Medulla oblongata (tissue), 1 donor: ENCODE results near the gene FCRL3.
A peak's percentile ranks its signal among the peaks of the same experiment; 100 is the strongest.

Experiments
- DNase-seq: peaks from one replicate; pipeline ENCODE4 v3.0.0-alpha.2; 2015; ENCODE audit errors: extremely low spot score

Gene FCRL3

GRCh38 chr1:157682710-157683437 is 17.7 kb downstream of the FCRL3 start:
- no peak for DNase-seq

GRCh38 chr1:157678721-157679120 is 21.8 kb downstream of the FCRL3 start:
- no peak for DNase-seq

GRCh38 chr1:157673008-157673407 is 27.6 kb downstream of the FCRL3 start:
- DNase-seq = no peak

- no peak for DNase-seq
These were observed 28.7 kb downstream of the FCRL3 start for GRCh38 chr1:157671895-157672294.

- no peak for DNase-seq
These were observed 40.9 kb downstream of the FCRL3 start for GRCh38 chr1:157659576-157660247.

GRCh38 chr1:157658571-157658970 is 42.0 kb downstream of the FCRL3 start:
- no peak for DNase-seq

GRCh38 chr1:157653494-157653873 is 47.1 kb downstream of the FCRL3 start:
- DNase-seq = no peak

- DNase-seq = peak; percentile 54
These were observed 47.6 kb downstream of the FCRL3 start for GRCh38 chr1:157652859-157653493.

GRCh38 chr1:157648317-157648716 is 52.3 kb downstream of the FCRL3 start:
- DNase-seq = no peak

- no peak for DNase-seq
These were observed 54.4 kb downstream of the FCRL3 start for GRCh38 chr1:157646144-157646543.

GRCh38 chr1:157641177-157641576 is 59.4 kb downstream of the FCRL3 start:
- no peak for DNase-seq

- DNase-seq = no peak
These were observed 60.8 kb downstream of the FCRL3 start for GRCh38 chr1:157639800-157640199.

GRCh38 chr1:157628773-157629172 is 71.8 kb downstream of the FCRL3 start:
- no peak for DNase-seq
